Measurements from ENCODE around the gene RPS6KA2. TPM values are rescaled to one million over a fixed set of nuclear protein-coding genes. Genes with fewer than 3 reads are reported as not detected.

The RPS6KA2 gene
- total and polyA plus RNA-seq, 2 experiments from 2014 or later = 45.1 to 49.0 TPM

GRCh38 chr6:166433096-166433495 lies 194.0 kb downstream of the RPS6KA2 start:
- H3K9ac ChIP-seq = no peak overlapping the region
- no peaks in the 10 kb centered on the region for H3F3A ChIP-seq (ENCODE audit: insufficient read depth)
- H3K27me3 ChIP-seq (replicated peaks; ENCODE audit: insufficient read depth) = no peaks in the 10 kb centered on the region
- in situ Hi-C loops (cut with MboI) = no loop called here
- 0 out of 2 replicates have a peak, but pooled peaks cover 4% of the 10 kb centered on the region for H3K36me3 ChIP-seq (ENCODE audit: low read depth)
- H3K9me3 ChIP-seq (ENCODE audit: low read depth) = no peaks in the 10 kb centered on the region
- no peaks in the 10 kb centered on the region for H3K4me1 ChIP-seq (ENCODE audit: insufficient read depth)
- no peak overlapping the region for H3K4me3 ChIP-seq
- H3K4me2 ChIP-seq (ENCODE audit: unreplicated experiment) = no peak overlapping the region
- TF ChIP-seq EZH2phosphoT487 (IDR thresholded peaks at IDR 0.05; ENCODE audit: insufficient read depth, low read depth) = no peak
- no peak for TF ChIP-seq EZH2 (IDR thresholded peaks at IDR 0.05; ENCODE audit: insufficient read depth, poor library complexity, severe bottlenecking)
- 84 to 87% methylated on average over 10 of the region's 10 CpGs for WGBS, 2 experiments (ENCODE audit: low coverage in 1 of 2, low lambda C conversion rate in 2 of 2, missing lambda C conversion rate in 2 of 2)
- no peaks in the 10 kb centered on the region for H3K9me2 ChIP-seq (ENCODE audit: insufficient read depth)
- H2AFZ ChIP-seq = no peak overlapping the region
- no peak overlapping the region for H3K27ac ChIP-seq
- no peaks in the 10 kb centered on the region for H3K79me2 ChIP-seq (ENCODE audit: insufficient read depth)
- no peak for DNase-seq
- H4K20me1 ChIP-seq (ENCODE audit: insufficient read depth) = no peaks in the 10 kb centered on the region

- Histone ChIP-seq H2AFZ (no peak overlapping the region), H3K27me3 (replicated peaks; ENCODE audit: insufficient read depth) (no peaks in the 10 kb centered on the region), H3K9ac (no peak overlapping the region), H3K36me3 (ENCODE audit: low read depth) (no peaks in the 10 kb centered on the region), H4K20me1 (ENCODE audit: insufficient read depth) (no peaks in the 10 kb centered on the region), H3K4me1 (ENCODE audit: insufficient read depth) (no peaks in the 10 kb centered on the region), H3K9me2 (ENCODE audit: insufficient read depth) (no peaks in the 10 kb centered on the region), H3K4me2 (ENCODE audit: unreplicated experiment) (no peak overlapping the region), H3K27ac (no peak overlapping the region), H3K79me2 (ENCODE audit: insufficient read depth) (no peaks in the 10 kb centered on the region), H3K4me3 (no peak overlapping the region), H3F3A (ENCODE audit: insufficient read depth) (no peaks in the 10 kb centered on the region), H3K9me3 (ENCODE audit: low read depth) (no peaks in the 10 kb centered on the region)
- TF ChIP-seq EZH2phosphoT487 (IDR thresholded peaks at IDR 0.05; ENCODE audit: insufficient read depth, low read depth) = no peak
- TF ChIP-seq EZH2 (IDR thresholded peaks at IDR 0.05; ENCODE audit: insufficient read depth, poor library complexity, severe bottlenecking) = no peak
- in situ Hi-C loops (cut with MboI) = no loop called here
- WGBS, 2 experiments (ENCODE audit: low coverage in 1 of 2, low lambda C conversion rate in 2 of 2, missing lambda C conversion rate in 2 of 2) = 93 to 98% methylated on average over 17 of the region's 17 CpGs
- no peak for DNase-seq
These were observed 196.8 kb downstream of the RPS6KA2 start for GRCh38 chr6:166430269-166430668.

- TF ChIP-seq EZH2 (IDR thresholded peaks at IDR 0.05; ENCODE audit: insufficient read depth, poor library complexity, severe bottlenecking) (no peak), EZH2phosphoT487 (IDR thresholded peaks at IDR 0.05; ENCODE audit: insufficient read depth, low read depth) (no peak)
- in situ Hi-C loops (cut with MboI) = no loop called here
- peaks cover 5% of the 10 kb centered on the region; the same call in 1 of the 2 replicates for H3K36me3 ChIP-seq (ENCODE audit: low read depth)
- H3K27ac ChIP-seq = no peak overlapping the region
- no peaks in the 10 kb centered on the region for H4K20me1 ChIP-seq (ENCODE audit: insufficient read depth)
- no peaks in the 10 kb centered on the region for H3K9me2 ChIP-seq (ENCODE audit: insufficient read depth)
- DNase-seq = no peak
- no peaks in the 10 kb centered on the region for H3K27me3 ChIP-seq (replicated peaks; ENCODE audit: insufficient read depth)
- no peak overlapping the region for H3K9ac ChIP-seq
- no peaks in the 10 kb centered on the region for H3F3A ChIP-seq (ENCODE audit: insufficient read depth)
- no peak overlapping the region for H2AFZ ChIP-seq
- H3K4me1 ChIP-seq (ENCODE audit: insufficient read depth) = no peaks in the 10 kb centered on the region
- no peaks in the 10 kb centered on the region for H3K9me3 ChIP-seq (ENCODE audit: low read depth)
- 91 to 93% methylated on average over 12 of the region's 12 CpGs for WGBS, 2 experiments (ENCODE audit: low coverage in 1 of 2, low lambda C conversion rate in 2 of 2, missing lambda C conversion rate in 2 of 2)
- no peaks in the 10 kb centered on the region for H3K79me2 ChIP-seq (ENCODE audit: insufficient read depth)
- no peak overlapping the region for H3K4me3 ChIP-seq
- no peak overlapping the region for H3K4me2 ChIP-seq (ENCODE audit: unreplicated experiment)
These were observed 202.6 kb downstream of the RPS6KA2 start for GRCh38 chr6:166424431-166424830.

DNA sequence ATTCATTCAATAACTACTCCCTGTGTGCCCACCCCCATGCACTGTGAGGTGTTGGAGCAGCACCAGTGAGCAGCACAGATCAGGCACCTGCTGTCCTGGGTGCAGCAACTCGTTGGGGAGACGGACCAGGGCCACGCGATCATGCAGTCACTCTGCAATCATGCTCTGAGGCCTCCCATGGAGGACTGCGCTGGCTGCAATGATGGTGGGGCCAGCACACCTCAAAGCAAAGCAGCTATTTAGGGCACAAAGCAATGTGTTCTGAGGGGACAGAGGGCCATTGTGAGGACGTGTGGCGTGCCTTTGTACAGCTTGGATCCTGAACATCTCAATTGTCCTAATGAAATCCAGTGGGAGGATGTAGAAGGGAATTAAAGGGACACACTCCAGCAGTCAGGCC lies 203.3 kb downstream of the RPS6KA2 start:
- H3K4me2 ChIP-seq (ENCODE audit: unreplicated experiment) = no peak overlapping the region
- no peaks in the 10 kb centered on the region for H3F3A ChIP-seq (ENCODE audit: insufficient read depth)
- TF ChIP-seq EZH2phosphoT487 (IDR thresholded peaks at IDR 0.05; ENCODE audit: insufficient read depth, low read depth) (no peak), EZH2 (IDR thresholded peaks at IDR 0.05; ENCODE audit: insufficient read depth, poor library complexity, severe bottlenecking) (no peak)
- in situ Hi-C loops (cut with MboI) = no loop called here
- no peaks in the 10 kb centered on the region for H3K27me3 ChIP-seq (replicated peaks; ENCODE audit: insufficient read depth)
- 81 to 82% methylated on average over 7 of the region's 7 CpGs for WGBS, 2 experiments (ENCODE audit: low coverage in 1 of 2, low lambda C conversion rate in 2 of 2, missing lambda C conversion rate in 2 of 2)
- no peak overlapping the region for H3K27ac ChIP-seq
- no peaks in the 10 kb centered on the region for H3K79me2 ChIP-seq (ENCODE audit: insufficient read depth)
- H3K9me2 ChIP-seq (ENCODE audit: insufficient read depth) = no peaks in the 10 kb centered on the region
- DNase-seq = no peak
- no peaks in the 10 kb centered on the region for H3K9me3 ChIP-seq (ENCODE audit: low read depth)
- H3K9ac ChIP-seq = no peak overlapping the region
- peaks cover 5% of the 10 kb centered on the region; the same call in 1 of the 2 replicates for H3K36me3 ChIP-seq (ENCODE audit: low read depth)
- H2AFZ ChIP-seq = no peak overlapping the region
- no peaks in the 10 kb centered on the region for H3K4me1 ChIP-seq (ENCODE audit: insufficient read depth)
- no peaks in the 10 kb centered on the region for H4K20me1 ChIP-seq (ENCODE audit: insufficient read depth)
- no peak overlapping the region for H3K4me3 ChIP-seq

Measured in GM23248 (cell line).